Activated CD4-positive, alpha-beta T cell treated with anti-CD3 and anti-CD28 coated beads for 36 hours (primary cell): ENCODE data around the gene CDH3. TPM values are rescaled to one million over a fixed set of nuclear protein-coding genes. Genes with fewer than 3 reads are reported as not detected.

ENCODE experiments used
- ATAC-seq: fragments of 200-7000 bp; cut with Tn5 transposase; one replicate; pipeline ENCODE4 v1.10.0; 2021; ENCODE audit warnings: mild to moderate bottlenecking, moderate library complexity
- CTCF ChIA-PET: fragments of 350-600 bp; sonication (Branson Sonifier 250); formaldehyde crosslinking; loops from one replicate; lab custom pipeline; 2021; ENCODE audit warnings: antibody characterized with exemption; lab: Charles Lee
- POLR2A ChIA-PET: fragments of 350-600 bp; sonication (Branson Sonifier 250); formaldehyde crosslinking; loops from one replicate; lab custom pipeline; 2021; ENCODE audit warnings: antibody characterized with exemption, inconsistent platforms; lab: Charles Lee
- DNase-seq: peaks from one replicate; pipeline ENCODE4 v3.0.0-alpha.2; 2020
- H3K27ac Mint-ChIP-seq: one replicate; pipeline ENCODE4 v1.8.0; 2021; ENCODE audit warnings: mixed read lengths
- H3K27me3 Mint-ChIP-seq: one replicate; pipeline ENCODE4 v1.8.0; 2021; ENCODE audit warnings: mixed read lengths
- H3K36me3 Mint-ChIP-seq: one replicate; pipeline ENCODE4 v1.8.0; 2021; ENCODE audit warnings: low read depth, mixed read lengths
- H3K4me1 Mint-ChIP-seq: one replicate; pipeline ENCODE4 v1.8.0; 2021; ENCODE audit warnings: mixed read lengths
- H3K4me3 Mint-ChIP-seq: one replicate; pipeline ENCODE4 v1.8.0; 2021; ENCODE audit warnings: mild to moderate bottlenecking, moderate library complexity, mixed read lengths
- H3K9me3 Mint-ChIP-seq: one replicate; pipeline ENCODE4 v1.8.0; 2021; ENCODE audit warnings: low read depth, mixed read lengths
- intact Hi-C, 2 experiments: fragments of 100-400 bp; cut with DNase I in 1 of 2; cut with micrococcal nuclease in 1 of 2; formaldehyde crosslinking; loops; one replicate each; pipeline versions ENCODE4 v1.14.2 to v1.15.1; 2022 to 2024; cut with DNase I, micrococcal nuclease
- total RNA-seq, 2 experiments: library from RNA; stranded (reverse); gene quantifications; one replicate each; pipeline ENCODE4 v1.2.3, GENCODE V29; 2021

CDH3 gene
- total RNA-seq, 2 experiments from 2014 or later, result 7.3 to 9.1 TPM

- POLR2A ChIA-PET, result no interaction called here
- Mint-ChIP-seq H3K4me3 (no peak overlapping the region), H3K9me3 (no peaks in the 10 kb centered on the region), H3K36me3 (no peaks in the 10 kb centered on the region), H3K27me3 (no peaks in the 10 kb centered on the region), H3K27ac (no peak overlapping the region), H3K4me1 (peaks cover 19% of the 10 kb centered on the region)
- CTCF ChIA-PET, result interaction anchor here (0.6 to 0.7 kb wide), 2 partner anchors 78 to 132 kb away, joined by 3 read pairs; no protein-coding TSS in a partner anchor
- DNase-seq (no peak), ATAC-seq (no peak)
- intact Hi-C loops, result no loop called here
Observed at GRCh38 chr16:68722119-68723024, 77.3 kb downstream of the CDH3 start.

- peaks cover 15% of the 10 kb centered on the region for H3K4me1 Mint-ChIP-seq
- no peaks in the 10 kb centered on the region for H3K9me3 Mint-ChIP-seq
- DNase-seq (no peak), ATAC-seq (no peak)
- H3K27me3 Mint-ChIP-seq, result peaks cover 2% of the 10 kb centered on the region
- ChIA-PET POLR2A (no interaction called here), CTCF (no interaction called here)
- no peak overlapping the region for H3K27ac Mint-ChIP-seq
- no peak overlapping the region for H3K4me3 Mint-ChIP-seq
- intact Hi-C loops, result no loop called here
- H3K36me3 Mint-ChIP-seq, result no peaks in the 10 kb centered on the region
Observed at GRCh38 chr16:68724797-68725196, 79.7 kb downstream of the CDH3 start.

GRCh38 chr16:68728523-68728922 lies 83.4 kb downstream of the CDH3 start:
- Mint-ChIP-seq H3K4me1 (no peaks in the 10 kb centered on the region), H3K36me3 (no peaks in the 10 kb centered on the region), H3K9me3 (no peaks in the 10 kb centered on the region), H3K27ac (no peak overlapping the region), H3K4me3 (no peak overlapping the region), H3K27me3 (peaks cover 2% of the 10 kb centered on the region)
- CTCF ChIA-PET, result interaction anchor here (0.7 to 0.8 kb wide), 2 partner anchors 18 to 307 kb away, joined by 3 read pairs; no protein-coding TSS in a partner anchor
- DNase-seq (no peak), ATAC-seq (no peak)
- intact Hi-C loops, result no loop called here
- POLR2A ChIA-PET, result no interaction called here

- ChIA-PET CTCF (no interaction called here), POLR2A (no interaction called here)
- no peak overlapping the region for H3K4me3 Mint-ChIP-seq
Observed at GRCh38 chr16:68731637-68732036, 86.5 kb downstream of the CDH3 start.

GRCh38 chr16:68732042-68732680 lies 87.1 kb downstream of the CDH3 start:
- DNase-seq (no peak), ATAC-seq (no peak)
- Mint-ChIP-seq H3K36me3 (no peaks in the 10 kb centered on the region), H3K4me1 (peaks cover 2% of the 10 kb centered on the region), H3K27me3 (peaks cover 13% of the 10 kb centered on the region), H3K27ac (no peak overlapping the region), H3K9me3 (no peaks in the 10 kb centered on the region), H3K4me3 (no peak overlapping the region)
- CTCF ChIA-PET, result interaction anchor here (1.5 kb wide), 1 partner anchor 15 kb away, joined by 3 read pairs; no protein-coding TSS in a partner anchor
- intact Hi-C loops, result no loop called here
- POLR2A ChIA-PET, result no interaction called here

More at GRCh38 chr16:68731637-68732036, 86.5 kb downstream of the CDH3 start:
- Mint-ChIP-seq H3K36me3 (no peaks in the 10 kb centered on the region), H3K27ac (no peak overlapping the region), H3K9me3 (no peaks in the 10 kb centered on the region), H3K27me3 (peaks cover 10% of the 10 kb centered on the region), H3K4me1 (no peaks in the 10 kb centered on the region)
- no peak for DNase-seq
- intact Hi-C loops, result no loop called here
- no peak for ATAC-seq

- ChIA-PET POLR2A (no interaction called here), CTCF (interaction anchor here (1.5 kb wide), 1 partner anchor 15 kb away, joined by 3 read pairs; no protein-coding TSS in a partner anchor)
- no peaks in the 10 kb centered on the region for H3K9me3 Mint-ChIP-seq
- no peak overlapping the region for H3K27ac Mint-ChIP-seq
- H3K36me3 Mint-ChIP-seq, result no peaks in the 10 kb centered on the region
- intact Hi-C loops, result no loop called here
- ATAC-seq (no peak), DNase-seq (no peak)
- H3K27me3 Mint-ChIP-seq, result peaks cover 16% of the 10 kb centered on the region
- peaks cover 5% of the 10 kb centered on the region for H3K4me1 Mint-ChIP-seq
- no peak overlapping the region for H3K4me3 Mint-ChIP-seq
Observed at GRCh38 chr16:68732741-68733399, 87.8 kb downstream of the CDH3 start.

GRCh38 chr16:68733570-68733969 lies 88.5 kb downstream of the CDH3 start:
- Mint-ChIP-seq H3K9me3 (no peaks in the 10 kb centered on the region), H3K27me3 (peaks cover 19% of the 10 kb centered on the region), H3K4me1 (peaks cover 5% of the 10 kb centered on the region), H3K36me3 (no peaks in the 10 kb centered on the region), H3K4me3 (no peak overlapping the region), H3K27ac (no peak overlapping the region)
- intact Hi-C loops, result no loop called here
- no peak for ATAC-seq
- no peak for DNase-seq
- CTCF ChIA-PET, result interaction anchor here (1.5 kb wide), 1 partner anchor 14 kb away, joined by 3 read pairs; no protein-coding TSS in a partner anchor
- POLR2A ChIA-PET, result no interaction called here

- no peak for DNase-seq
- intact Hi-C loops, result no loop called here
Observed at GRCh38 chr16:68734782-68735181, 89.7 kb downstream of the CDH3 start.

GRCh38 chr16:68736561-68736960 lies 91.5 kb downstream of the CDH3 start:
- ATAC-seq (no peak), DNase-seq (no peak)
- Mint-ChIP-seq H3K27me3 (peaks cover 23% of the 10 kb centered on the region), H3K4me3 (peak overlapping the region; percentile 43), H3K9me3 (no peaks in the 10 kb centered on the region), H3K4me1 (peaks cover 12% of the 10 kb centered on the region), H3K36me3 (no peaks in the 10 kb centered on the region), H3K27ac (no peak overlapping the region)
- ChIA-PET POLR2A (no interaction called here), CTCF (interaction anchor here (0.6 kb wide), 1 partner anchor 40 kb away, joined by 3 read pairs; no protein-coding TSS in a partner anchor)
- intact Hi-C loops, result no loop called here

More at GRCh38 chr16:68734782-68735181, 89.7 kb downstream of the CDH3 start:
- no peaks in the 10 kb centered on the region for H3K9me3 Mint-ChIP-seq
- H3K4me3 Mint-ChIP-seq, result no peak overlapping the region
- peaks cover 18% of the 10 kb centered on the region for H3K27me3 Mint-ChIP-seq
- CTCF ChIA-PET, result no interaction called here
- ATAC-seq, result no peak
- H3K4me1 Mint-ChIP-seq, result peaks cover 5% of the 10 kb centered on the region
- no peaks in the 10 kb centered on the region for H3K36me3 Mint-ChIP-seq
- POLR2A ChIA-PET, result no interaction called here
- H3K27ac Mint-ChIP-seq, result no peak overlapping the region

- intact Hi-C loops, result no loop called here
- ATAC-seq, result peak; percentile 66
- Mint-ChIP-seq H3K27ac (no peak within 1 kb of the TSS), H3K27me3 (peaks cover 23% of the 10 kb centered on the region), H3K4me1 (peaks cover 12% of the 10 kb centered on the region), H3K9me3 (no peaks in the 10 kb centered on the region), H3K36me3 (no peaks in the 10 kb centered on the region), H3K4me3 (peak within 1 kb of the TSS; percentile 50)
- ChIA-PET POLR2A (no interaction called here), CTCF (interaction anchor here (0.6 kb wide), 1 partner anchor 41 kb away, joined by 3 read pairs; no protein-coding TSS in a partner anchor)
- DNase-seq, result peak; percentile 52
Observed at GRCh38 chr16:68737046-68737729, 92.1 kb downstream of the CDH3 start, which contains the start of gene CDH1. CDH1 (plus strand) TSS chr16:68737292; CDS start chr16:68737416, 124 bp downstream.
